Ishikawa (cell line): ENCODE measurements around the gene EME1.

Source experiments
- MAX ChIP-seq: IDR thresholded peaks from 2 replicates; pipeline ENCODE4 v1.6.1; 2012
- REST ChIP-seq: IDR thresholded peaks from 2 replicates; pipeline ENCODE4 v1.6.1; 2012; ENCODE audit warnings: low read depth, mild to moderate bottlenecking

- TF ChIP-seq REST, result no peak
- no peak for TF ChIP-seq MAX
Observed at GRCh38 chr17:50392621-50393020, 19.6 kb downstream of the EME1 start.
